Central memory CD8-positive, alpha-beta T cell (primary cell): ENCODE results near the gene SPATA22.
A peak's percentile ranks its signal among the peaks of the same experiment; 100 is the strongest.
"Not testable (repeated sequence)": the region's sequence is repeated elsewhere in the genome, so short reads cannot be mapped to it uniquely, and the experiment has no call there.

Source experiments
- ATAC-seq: fragments of 150-1000 bp; cut with Tn5 transposase; replicated peaks from 2 replicates; pipeline ENCODE4 v1.10.0; 2022; ENCODE audit warnings: mild to moderate bottlenecking, moderate FRiP score, moderate number of reproducible peaks; ENCODE audit not compliant: poor library complexity, severe bottlenecking; ENCODE audit errors: extremely low read depth
- DNase-seq, 2 donors: peaks; one replicate each; pipeline ENCODE4 v3.0.0; 2021; ENCODE audit warnings: low spot score in 2 of 2
- H3K27ac Mint-ChIP-seq: one replicate; pipeline ENCODE4 v1.8.0; 2022; ENCODE audit warnings: low read depth, mild to moderate bottlenecking, moderate library complexity, mixed read lengths
- H3K27me3 Mint-ChIP-seq: one replicate; pipeline ENCODE4 v1.8.0; 2022; ENCODE audit warnings: mixed read lengths
- H3K36me3 Mint-ChIP-seq: one replicate; pipeline ENCODE4 v1.8.0; 2022; ENCODE audit warnings: mild to moderate bottlenecking, moderate library complexity, mixed read lengths; ENCODE audit not compliant: insufficient read depth
- H3K4me1 Mint-ChIP-seq: one replicate; pipeline ENCODE4 v1.8.0; 2022; ENCODE audit warnings: mixed read lengths
- H3K4me3 Mint-ChIP-seq: one replicate; pipeline ENCODE4 v1.8.0; 2022; ENCODE audit warnings: mild to moderate bottlenecking, moderate library complexity, mixed read lengths
- H3K9me3 Mint-ChIP-seq: one replicate; pipeline ENCODE4 v1.8.0; 2022; ENCODE audit warnings: mixed read lengths

SPATA22 gene, protein sequence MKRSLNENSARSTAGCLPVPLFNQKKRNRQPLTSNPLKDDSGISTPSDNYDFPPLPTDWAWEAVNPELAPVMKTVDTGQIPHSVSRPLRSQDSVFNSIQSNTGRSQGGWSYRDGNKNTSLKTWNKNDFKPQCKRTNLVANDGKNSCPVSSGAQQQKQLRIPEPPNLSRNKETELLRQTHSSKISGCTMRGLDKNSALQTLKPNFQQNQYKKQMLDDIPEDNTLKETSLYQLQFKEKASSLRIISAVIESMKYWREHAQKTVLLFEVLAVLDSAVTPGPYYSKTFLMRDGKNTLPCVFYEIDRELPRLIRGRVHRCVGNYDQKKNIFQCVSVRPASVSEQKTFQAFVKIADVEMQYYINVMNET

DNA sequence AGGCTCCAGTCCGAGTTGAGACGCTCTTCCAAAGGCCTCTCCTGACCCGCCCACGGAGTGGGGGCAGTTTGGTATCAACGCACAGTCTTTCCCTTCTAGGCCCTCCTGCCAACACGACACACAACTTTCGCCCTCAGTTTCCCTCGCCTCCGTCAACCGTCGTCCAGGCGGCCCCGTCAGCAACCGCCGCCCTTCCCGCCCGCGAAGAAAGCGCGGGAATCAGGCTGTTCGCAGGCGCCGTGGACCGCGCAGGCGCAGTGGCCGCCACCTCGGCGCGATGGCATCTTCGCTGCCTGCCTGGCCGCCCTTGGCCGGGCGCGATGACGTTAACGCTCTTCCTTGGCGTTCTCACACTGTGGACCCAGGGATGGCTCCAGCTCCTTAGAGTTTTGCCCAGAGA is at the start of gene SPATA22:
SPATA22 (minus strand) TSS at position 221 of the 400 bp plus-strand sequence. CDS start 2,494 bp downstream, outside the sequence.
- H3K27ac Mint-ChIP-seq, result no peak within 1 kb of the TSS
- no peak for DNase-seq
- peaks cover 3% of the 10 kb centered on the region for H3K4me1 Mint-ChIP-seq
- H3K4me3 Mint-ChIP-seq, result no peak within 1 kb of the TSS
- peaks cover 13% of the 10 kb centered on the region for H3K27me3 Mint-ChIP-seq
- H3K9me3 Mint-ChIP-seq, result no peaks in the 10 kb centered on the region
- no peaks in the 10 kb centered on the region for H3K36me3 Mint-ChIP-seq
- no peak for ATAC-seq

DNA sequence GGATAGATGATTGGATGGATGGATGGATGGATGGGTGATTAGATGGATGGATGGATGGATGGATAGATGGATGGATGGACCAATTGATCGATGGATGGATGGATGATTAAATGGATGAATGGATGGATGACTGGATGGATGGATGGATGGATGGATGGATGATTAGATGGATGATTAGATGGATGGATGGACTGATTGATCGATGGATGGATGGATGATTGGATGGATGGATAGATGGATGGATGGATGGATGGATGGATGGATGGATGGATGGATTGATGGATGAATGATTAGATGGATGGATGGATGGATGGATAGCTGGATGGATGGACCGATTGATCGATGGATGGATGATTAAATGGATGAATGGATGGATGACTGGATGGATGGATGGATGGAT is 47.9 kb upstream of the SPATA22 start:
- not testable (repeated sequence) for H3K27ac Mint-ChIP-seq, ATAC-seq, H3K9me3 Mint-ChIP-seq, H3K4me1 Mint-ChIP-seq, DNase-seq, H3K36me3 Mint-ChIP-seq, H3K4me3 Mint-ChIP-seq
- H3K27me3 Mint-ChIP-seq, result peaks cover 11% of the 10 kb centered on the region

DNA sequence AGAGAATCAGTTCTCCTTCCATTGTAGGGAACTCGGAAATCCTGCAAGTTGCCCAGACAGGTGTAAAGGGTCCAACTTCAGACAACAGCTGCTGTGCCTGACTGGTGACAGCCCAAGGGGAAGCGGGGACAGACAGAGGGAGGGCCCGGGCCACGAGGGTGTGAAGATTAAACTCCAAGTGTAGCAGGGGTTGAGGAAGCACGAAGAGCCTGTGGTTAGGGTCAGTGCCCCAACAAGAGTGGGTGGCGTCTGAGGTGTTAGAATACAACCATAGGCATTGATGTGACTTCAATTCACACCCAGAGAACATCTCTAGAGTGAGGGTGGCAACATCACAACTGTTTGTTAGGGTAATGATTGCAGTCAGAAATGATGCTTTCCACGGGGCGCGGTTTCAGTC is 43.3 kb upstream of the SPATA22 start:
- peak; percentile 81 for ATAC-seq
- H3K27me3 Mint-ChIP-seq, result peaks cover 25% of the 10 kb centered on the region
- peak overlapping the region; percentile 31 for H3K4me3 Mint-ChIP-seq
- DNase-seq, result peak in 1 of 2 donors; percentile 30
- peak overlapping the region; percentile 61 for H3K27ac Mint-ChIP-seq
- H3K9me3 Mint-ChIP-seq, result no peaks in the 10 kb centered on the region
- peaks cover 10% of the 10 kb centered on the region for H3K4me1 Mint-ChIP-seq
- no peaks in the 10 kb centered on the region for H3K36me3 Mint-ChIP-seq

DNA sequence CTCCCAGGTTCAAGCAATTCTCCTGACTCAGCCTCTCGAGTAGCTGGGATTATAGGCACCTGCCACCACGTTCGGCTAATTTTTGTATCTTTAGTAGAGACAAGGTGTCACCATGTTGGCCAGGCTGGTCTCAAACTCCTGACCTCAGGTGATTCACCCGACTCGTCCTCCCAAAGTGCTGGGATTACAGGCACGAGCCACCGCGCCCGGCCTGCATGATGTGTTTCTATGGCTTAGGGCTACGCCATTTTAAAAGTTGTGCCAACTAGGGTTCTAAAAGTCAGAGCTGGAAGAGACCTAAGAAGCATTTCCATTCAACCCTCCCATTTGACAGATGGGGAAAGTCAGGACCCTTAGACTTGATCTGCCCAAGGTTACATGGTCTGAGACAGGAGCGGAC is 42.5 kb upstream of the SPATA22 start:
- H3K9me3 Mint-ChIP-seq, ATAC-seq, DNase-seq, H3K36me3 Mint-ChIP-seq, H3K4me1 Mint-ChIP-seq, H3K27ac Mint-ChIP-seq, H3K4me3 Mint-ChIP-seq: not testable (repeated sequence)
- peaks cover 25% of the 10 kb centered on the region for H3K27me3 Mint-ChIP-seq

DNA sequence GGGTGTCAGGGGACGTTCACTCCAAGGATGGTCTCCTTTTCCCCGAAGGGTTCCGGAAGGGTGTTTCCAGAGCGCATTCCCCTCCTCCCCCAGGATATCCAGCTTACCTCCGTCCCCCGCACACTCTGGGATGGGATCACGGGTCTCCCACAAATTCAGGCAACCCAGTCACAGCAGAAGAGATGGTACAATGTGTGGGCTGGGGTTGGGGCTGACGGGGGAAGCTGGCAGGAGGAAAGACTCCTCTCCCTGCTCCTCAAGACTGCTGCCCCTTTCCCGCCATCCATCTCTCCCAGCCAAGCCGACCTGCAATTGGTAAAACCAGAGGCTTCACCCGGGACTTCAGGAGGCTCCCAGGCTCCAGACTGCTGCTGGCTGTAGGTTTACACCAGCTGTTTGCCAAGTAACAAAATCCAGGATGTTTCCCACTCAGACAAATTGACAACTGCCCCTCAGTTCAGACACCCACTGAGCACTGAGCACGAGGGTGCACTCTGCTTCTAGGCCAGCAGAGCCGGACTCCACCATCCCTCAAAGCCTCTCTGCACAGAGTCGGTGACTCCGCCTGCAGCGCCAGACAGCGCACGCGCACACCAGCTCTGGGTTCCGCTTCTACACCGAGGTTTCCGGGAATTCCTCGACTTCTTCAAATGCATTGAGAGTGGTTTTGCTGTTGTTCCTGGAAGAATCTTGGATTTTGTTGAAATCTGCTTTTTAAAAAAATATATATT is 41.9 kb upstream of the SPATA22 start:
- ATAC-seq, result no peak
- Mint-ChIP-seq H3K27ac (no peak overlapping the region), H3K9me3 (no peaks in the 10 kb centered on the region), H3K36me3 (no peaks in the 10 kb centered on the region), H3K27me3 (peaks cover 25% of the 10 kb centered on the region), H3K4me1 (peaks cover 10% of the 10 kb centered on the region), H3K4me3 (peak overlapping the region; percentile 38)
- DNase-seq, result no peak

DNA sequence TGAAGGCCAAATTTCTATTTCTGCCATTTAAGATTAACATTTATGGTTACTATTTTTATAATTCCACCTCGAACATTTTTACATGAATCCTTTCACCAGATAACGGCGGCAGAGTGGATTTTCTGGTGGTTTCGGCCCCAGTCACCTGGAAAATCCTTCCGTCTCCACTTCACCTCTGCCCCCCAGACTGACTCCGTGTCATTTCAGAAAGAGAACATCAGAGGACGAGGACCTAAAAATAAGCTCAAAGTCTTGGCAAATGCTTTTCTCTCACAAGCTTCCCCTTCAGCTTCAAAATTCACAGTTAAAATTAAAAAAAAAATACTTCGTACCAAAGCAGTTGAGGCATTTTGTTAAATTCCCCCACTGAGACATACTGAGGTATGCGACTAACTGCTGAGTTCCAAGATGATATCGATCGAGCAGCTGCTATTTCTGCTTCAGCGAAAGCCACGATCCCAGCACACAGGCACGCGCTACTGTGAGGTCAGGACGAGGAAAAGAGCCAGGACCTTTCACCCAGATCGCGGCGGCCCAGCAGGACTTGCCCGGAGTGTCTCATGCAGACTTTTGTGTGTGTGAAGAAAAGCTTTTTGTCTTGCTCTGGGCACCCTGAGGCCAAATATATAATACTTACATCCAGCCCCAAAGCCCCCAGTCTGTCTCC is 41.0 kb upstream of the SPATA22 start:
- Mint-ChIP-seq H3K27ac (no peak overlapping the region), H3K36me3 (no peaks in the 10 kb centered on the region), H3K4me3 (no peak overlapping the region), H3K9me3 (no peaks in the 10 kb centered on the region), H3K4me1 (peaks cover 10% of the 10 kb centered on the region), H3K27me3 (peaks cover 28% of the 10 kb centered on the region)
- no peak for DNase-seq
- ATAC-seq, result no peak

DNA sequence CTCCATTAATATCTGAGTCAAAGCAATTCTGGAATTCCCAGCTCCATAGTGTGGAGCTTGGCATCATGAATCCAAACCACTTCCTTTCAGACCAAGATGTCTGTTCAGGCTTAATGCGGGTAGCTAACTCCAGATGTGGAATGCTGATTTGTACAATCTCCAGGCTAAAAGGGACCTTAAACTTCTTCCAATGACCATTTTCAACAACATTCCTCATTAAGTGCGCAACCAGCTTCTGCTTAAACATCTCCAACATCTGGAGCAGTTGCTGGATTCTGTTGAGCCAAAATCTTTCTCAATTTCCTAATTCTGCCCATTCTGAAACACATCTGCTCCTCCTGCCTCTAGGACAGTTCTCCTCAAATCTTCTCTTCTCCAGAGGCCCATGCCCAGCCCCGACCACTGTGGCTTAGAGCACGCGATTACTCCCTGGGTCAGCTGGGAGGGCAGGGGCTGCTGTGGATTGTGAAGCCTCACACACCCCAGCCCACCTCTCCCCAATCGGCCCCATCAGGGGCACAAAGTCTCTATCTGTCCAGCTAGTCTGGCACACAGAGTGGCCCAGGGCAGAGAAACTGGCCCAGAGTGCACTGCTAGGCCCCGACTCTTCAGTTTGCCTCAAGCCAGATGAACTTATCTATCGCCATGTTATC is 40.4 kb upstream of the SPATA22 start:
- Mint-ChIP-seq H3K27me3 (peaks cover 34% of the 10 kb centered on the region), H3K27ac (no peak overlapping the region), H3K4me1 (peaks cover 10% of the 10 kb centered on the region), H3K9me3 (no peaks in the 10 kb centered on the region), H3K4me3 (no peak overlapping the region), H3K36me3 (no peaks in the 10 kb centered on the region)
- ATAC-seq, result no peak
- DNase-seq, result no peak

DNA sequence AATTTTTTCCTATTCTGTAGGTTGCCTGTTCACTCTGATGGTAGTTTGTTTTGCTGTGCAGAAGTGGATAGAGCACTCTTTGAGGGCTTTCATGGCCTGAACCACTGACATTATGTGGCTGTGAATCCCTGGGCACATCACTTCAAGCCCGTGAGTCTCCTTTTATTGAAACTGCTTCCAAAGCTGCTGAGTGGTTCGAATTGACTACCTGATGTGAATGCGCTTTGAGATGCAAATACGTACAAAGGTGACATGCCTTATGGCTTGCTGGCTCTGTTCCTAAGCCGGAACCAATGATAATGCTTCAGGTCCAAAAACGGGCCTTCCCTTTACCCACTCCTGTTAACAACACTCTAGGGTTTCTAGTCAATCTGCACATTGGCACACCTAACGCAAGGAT is 38.5 kb upstream of the SPATA22 start:
- Mint-ChIP-seq H3K36me3 (no peaks in the 10 kb centered on the region), H3K4me3 (no peak overlapping the region), H3K9me3 (no peaks in the 10 kb centered on the region), H3K27ac (no peak overlapping the region), H3K4me1 (peaks cover 4% of the 10 kb centered on the region), H3K27me3 (peaks cover 44% of the 10 kb centered on the region)
- DNase-seq, result no peak
- ATAC-seq, result no peak

DNA sequence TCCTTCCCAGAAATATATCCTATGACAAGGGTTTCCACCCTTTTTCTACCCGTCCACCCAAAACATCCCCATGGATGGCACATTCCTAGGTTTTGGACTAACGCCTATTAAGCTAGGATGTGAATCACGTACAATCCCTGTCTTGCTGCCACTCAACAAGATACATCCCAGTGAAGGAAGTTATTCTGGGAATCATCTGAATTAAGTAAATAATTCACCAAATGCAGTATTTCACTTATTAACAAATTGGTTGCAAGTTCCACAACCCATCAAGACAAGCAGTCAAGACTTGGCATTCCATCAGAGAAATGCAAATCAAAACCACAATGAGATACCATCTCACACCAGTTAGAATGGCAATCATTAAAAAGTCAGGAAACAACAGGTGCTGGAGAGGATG is 36.2 kb upstream of the SPATA22 start:
- H3K4me1 Mint-ChIP-seq, result no peaks in the 10 kb centered on the region
- H3K27ac Mint-ChIP-seq, result no peak overlapping the region
- no peaks in the 10 kb centered on the region for H3K36me3 Mint-ChIP-seq
- DNase-seq (no peak), ATAC-seq (no peak)
- peaks cover 44% of the 10 kb centered on the region for H3K27me3 Mint-ChIP-seq
- H3K4me3 Mint-ChIP-seq, result no peak overlapping the region
- no peaks in the 10 kb centered on the region for H3K9me3 Mint-ChIP-seq

DNA sequence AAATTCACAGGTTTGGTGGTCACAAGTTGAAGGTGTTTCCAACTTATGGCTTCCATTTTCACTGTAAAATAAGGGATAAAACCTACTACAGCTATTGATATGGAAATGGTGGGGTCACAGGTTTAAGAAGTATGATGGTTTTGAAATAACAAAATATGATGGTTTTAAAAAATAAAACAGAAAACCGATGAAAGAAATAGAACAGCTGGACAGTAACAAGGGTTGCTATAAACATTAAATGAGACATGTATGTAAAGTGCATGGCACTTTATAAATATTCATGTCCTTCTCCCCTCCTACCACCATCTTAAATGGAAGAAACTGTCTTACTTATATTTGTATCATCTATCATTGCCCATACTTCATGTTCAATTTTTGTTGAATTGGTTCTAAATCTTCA is 35.5 kb upstream of the SPATA22 start:
- no peak for DNase-seq
- H3K4me3 Mint-ChIP-seq, result no peak overlapping the region
- H3K9me3 Mint-ChIP-seq, result no peaks in the 10 kb centered on the region
- peaks cover 39% of the 10 kb centered on the region for H3K27me3 Mint-ChIP-seq
- ATAC-seq, result no peak
- no peaks in the 10 kb centered on the region for H3K36me3 Mint-ChIP-seq
- H3K4me1 Mint-ChIP-seq, result no peaks in the 10 kb centered on the region
- no peak overlapping the region for H3K27ac Mint-ChIP-seq

DNA sequence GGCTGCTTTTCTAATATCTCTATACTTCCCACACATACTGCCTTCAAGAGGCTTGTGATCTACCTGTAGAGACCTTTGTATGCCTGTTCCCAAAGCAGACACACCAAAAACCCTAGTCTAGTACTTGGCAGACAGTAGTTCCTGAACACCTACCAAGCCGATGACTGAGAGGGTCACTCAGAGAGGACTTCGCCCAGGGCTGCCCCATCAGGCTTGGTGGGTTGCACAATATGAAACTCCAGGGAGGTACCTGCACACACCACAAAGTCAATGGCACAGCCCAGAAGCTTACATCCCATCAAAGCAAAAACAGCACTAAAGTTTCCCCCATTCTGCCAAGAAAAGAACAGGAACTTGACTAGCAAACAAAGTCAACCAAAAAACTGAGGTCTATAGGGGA is 34.4 kb upstream of the SPATA22 start:
- H3K27me3 Mint-ChIP-seq, result peaks cover 36% of the 10 kb centered on the region
- H3K9me3 Mint-ChIP-seq, result no peaks in the 10 kb centered on the region
- no peaks in the 10 kb centered on the region for H3K36me3 Mint-ChIP-seq
- H3K27ac Mint-ChIP-seq, result no peak overlapping the region
- no peak for DNase-seq
- no peak overlapping the region for H3K4me3 Mint-ChIP-seq
- H3K4me1 Mint-ChIP-seq, result no peaks in the 10 kb centered on the region
- no peak for ATAC-seq

DNA sequence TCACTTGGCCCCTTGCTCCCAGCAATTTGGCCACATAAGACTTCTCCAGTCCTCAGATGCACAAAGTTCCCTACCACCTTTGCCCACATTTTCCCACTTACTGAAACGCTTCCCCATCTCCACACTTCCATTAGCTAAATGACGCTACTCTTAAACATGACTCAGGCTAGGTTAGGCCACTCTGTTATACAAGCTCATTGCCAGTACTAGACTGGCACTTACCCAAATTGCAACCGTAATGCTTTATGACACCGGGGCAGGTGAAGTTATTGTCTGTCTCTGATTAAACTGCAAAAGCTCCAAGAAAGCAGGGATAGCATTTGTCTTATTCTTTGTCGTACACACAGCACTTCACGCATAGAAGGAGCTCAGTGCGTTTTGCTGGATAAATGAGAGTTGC is 33.4 kb upstream of the SPATA22 start:
- no peak for ATAC-seq
- Mint-ChIP-seq H3K4me3 (no peak overlapping the region), H3K27ac (no peak overlapping the region), H3K4me1 (no peaks in the 10 kb centered on the region), H3K9me3 (no peaks in the 10 kb centered on the region), H3K36me3 (no peaks in the 10 kb centered on the region), H3K27me3 (peaks cover 40% of the 10 kb centered on the region)
- DNase-seq, result no peak
